B cell (primary cell): ENCODE data around the gene ATG4A. TPM values are rescaled to one million over a fixed set of nuclear protein-coding genes. Genes with fewer than 3 reads are reported as not detected.

Experiments used
- ATAC-seq: fragments of 200-7000 bp; cut with Tn5 transposase; one replicate; pipeline ENCODE4 v1.10.0; 2021; ENCODE audit warnings: low read depth, mild to moderate bottlenecking, moderate number of reproducible peaks, moderate library complexity
- CTCF ChIA-PET: fragments of 350-600 bp; sonication (Branson Sonifier 250); formaldehyde crosslinking; loops from one replicate; lab custom pipeline; 2021; ENCODE audit warnings: antibody characterized with exemption, inconsistent platforms; lab: Charles Lee
- POLR2A ChIA-PET: fragments of 350-600 bp; sonication (Branson Sonifier 250); formaldehyde crosslinking; loops from one replicate; lab custom pipeline; 2021; ENCODE audit warnings: antibody characterized with exemption; lab: Charles Lee
- DNase-seq: peaks from one replicate; pipeline ENCODE4 v3.0.0; 2013
- H2AFZ ChIP-seq: 2 replicates; pipeline ENCODE4 v1.6.1; 2012; ENCODE audit warnings: mild to moderate bottlenecking, low read depth, low read length; ENCODE audit not compliant: insufficient read depth, poor library complexity, severe bottlenecking
- H3K27ac ChIP-seq, 2 donors: 1 replicate in 1 of 2; 2 replicates in 1 of 2; pipeline ENCODE4 v1.5.1; 2012 to 2013; ENCODE audit warnings: low read length in 2 of 2, mild to moderate bottlenecking in 2 of 2, moderate library complexity in 1 of 2
- H3K27me3 ChIP-seq, 4 experiments: fragments of 200-600 bp in 1 of 4; sonication (generic) in 1 of 4; replicated peaks in 1 of 4; 1 replicate in 2 of 4; 2 replicates in 2 of 4; pipeline versions ENCODE4 v1.6.1 to v1.7.0; 2013 to 2016; ENCODE audit warnings: low read length in 3 of 4, mild to moderate bottlenecking in 2 of 4, mixed read lengths in 1 of 4, moderate library complexity in 1 of 4; ENCODE audit not compliant: insufficient read depth in 4 of 4, control insufficient read depth in 3 of 4; ENCODE audit errors: control extremely low read depth in 1 of 4
- H3K36me3 ChIP-seq, 2 experiments: replicated peaks in 1 of 2; 1 replicate in 1 of 2; 2 replicates in 1 of 2; pipeline versions ENCODE4 v1.6.1 to v1.7.1; 2013; ENCODE audit warnings: low read length in 1 of 2; ENCODE audit not compliant: insufficient read depth in 2 of 2, control insufficient read depth in 1 of 2; ENCODE audit errors: control extremely low read depth in 1 of 2, extremely low read depth in 1 of 2
- H3K4me1 ChIP-seq, 2 donors: fragments of 200-600 bp in 1 of 2; sonication (generic) in 1 of 2; 1 replicate in 1 of 2; 2 replicates in 1 of 2; pipeline versions ENCODE4 v1.5.1 to v1.6.1; 2013 to 2017; ENCODE audit warnings: low read length in 2 of 2; ENCODE audit not compliant: control insufficient read depth in 2 of 2, insufficient read depth in 2 of 2
- H3K4me2 ChIP-seq: replicated peaks from 2 replicates; pipeline ENCODE3; 2012; ENCODE audit warnings: mild to moderate bottlenecking, low read depth, low read length; ENCODE audit not compliant: poor library complexity, severe bottlenecking
- H3K4me3 ChIP-seq, 5 experiments: fragments of 200-600 bp in 1 of 5; sonication (generic) in 1 of 5; 1 replicate in 3 of 5; 2 replicates in 2 of 5; pipeline versions ENCODE4 v1.5.1 to v1.7.0; 2011 to 2016; ENCODE audit warnings: low read length in 4 of 5, mild to moderate bottlenecking in 4 of 5, low read depth in 2 of 5, control low read depth in 1 of 5, moderate library complexity in 1 of 5; ENCODE audit not compliant: insufficient read depth in 1 of 5; ENCODE audit errors: control extremely low read depth in 1 of 5, extremely low read depth in 1 of 5
- H3K79me2 ChIP-seq: fragments of 200-600 bp; sonication (generic); one replicate; pipeline ENCODE4 v1.6.0; 2016; ENCODE audit warnings: low read length; ENCODE audit not compliant: control insufficient read depth, insufficient read depth
- H3K9ac ChIP-seq: fragments of 200-600 bp; sonication (generic); 2 replicates; pipeline ENCODE4 v1.6.1; 2017; ENCODE audit warnings: mild to moderate bottlenecking, low read length, moderate library complexity
- H3K9me3 ChIP-seq, 3 donors: one replicate each; pipeline versions ENCODE4 v1.6.1 to v1.7.1; 2013; ENCODE audit warnings: low read length in 2 of 3; ENCODE audit not compliant: control insufficient read depth in 2 of 3, insufficient read depth in 1 of 3; ENCODE audit errors: control extremely low read depth in 1 of 3
- H4K20me1 ChIP-seq: 2 replicates; pipeline ENCODE4 v1.6.0; 2012; ENCODE audit warnings: mild to moderate bottlenecking, low read length; ENCODE audit not compliant: insufficient read depth, control insufficient read depth, poor library complexity, severe bottlenecking
- H3K27ac Mint-ChIP-seq: one replicate; pipeline ENCODE4 v1.8.0; 2021; ENCODE audit warnings: mixed read lengths
- H3K27me3 Mint-ChIP-seq: one replicate; pipeline ENCODE4 v1.8.0; 2021; ENCODE audit warnings: mixed read lengths
- H3K4me1 Mint-ChIP-seq: one replicate; pipeline ENCODE4 v1.8.0; 2021; ENCODE audit warnings: mixed read lengths
- H3K4me3 Mint-ChIP-seq: one replicate; pipeline ENCODE4 v1.8.0; 2021; ENCODE audit warnings: mixed read lengths
- H3K9me3 Mint-ChIP-seq: one replicate; pipeline ENCODE4 v1.8.0; 2022; ENCODE audit warnings: mixed read lengths; ENCODE audit not compliant: insufficient read depth
- EZH2 ChIP-seq: IDR thresholded peaks from 2 replicates; pipeline ENCODE4 v1.6.1; 2012; ENCODE audit warnings: borderline replicate concordance, low read depth, mild to moderate bottlenecking, moderate library complexity, low read length; ENCODE audit not compliant: insufficient read depth, poor library complexity, severe bottlenecking
- whole genome bisulfite sequencing: methylation state at CpG from one replicate; pipeline ENCODE4 v1.1.5; 2013; ENCODE audit warnings: missing lambda C conversion rate; ENCODE audit not compliant: insufficient coverage; 5-methylcytosine and 5-hydroxymethylcytosine counted together
- intact Hi-C: fragments of 100-400 bp; cut with micrococcal nuclease; formaldehyde crosslinking; loops from one replicate; pipeline ENCODE4 v1.10.0; 2022
- polyA plus RNA-seq: library from polyadenylated mRNA; depleted of rRNA; stranded (reverse); fragments of >200 nt; gene quantifications from 2 replicates; pipeline ENCODE4 v1.2.3, GENCODE V29; 2012
- total RNA-seq, 2 donors: library from RNA; stranded (reverse); fragments of 120-200 nt in 1 of 2; gene quantifications; 1 replicate in 1 of 2; 2 replicates in 1 of 2; pipeline versions ENCODE4 v1.2.3 to v1.2.4, GENCODE V29; 2013 to 2022
- TF ChIP-seq, protein P1 (sequence below): fragments of 200-600 bp; IDR thresholded peaks from one replicate; pipeline ENCODE4 v1.8.0; 2022; ENCODE audit warnings: antibody characterized with exemption, mild to moderate bottlenecking

The ATG4A gene
- total and polyA plus RNA-seq, 2 donors (not counting 1 experiment from before 2014, with no cell fraction given), result 6.1 to 11.4 TPM

DNA sequence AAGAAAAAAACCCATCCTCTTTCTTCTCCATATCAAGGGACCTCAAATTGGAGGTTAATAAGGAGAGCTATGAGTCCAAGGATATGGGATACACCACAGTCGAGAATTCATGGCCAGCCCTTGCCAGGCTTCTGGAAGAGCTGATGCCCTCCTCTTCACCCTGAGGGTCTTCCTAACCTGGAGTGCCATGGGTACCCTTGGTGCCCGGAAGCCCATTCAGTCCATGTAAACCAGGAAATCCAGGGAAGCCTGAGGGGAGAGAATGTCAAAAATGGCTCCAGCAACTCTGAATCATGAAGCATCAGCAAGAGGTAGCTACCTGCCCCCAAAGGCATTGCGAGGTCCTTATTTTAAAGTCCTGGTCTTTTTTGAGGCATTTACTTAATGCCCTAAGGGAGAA, 78.2 kb downstream of the ATG4A start:
- WGBS, result 80% methylated on average over 1 of the region's 3 CpGs
- intact Hi-C loops, result no loop called here
- no peaks in the 10 kb centered on the region for H3K4me1 Mint-ChIP-seq
- H3K9ac ChIP-seq, result no peak overlapping the region
- no peaks in the 10 kb centered on the region for H3K4me1 ChIP-seq
- no peaks in the 10 kb centered on the region for H3K9me3 Mint-ChIP-seq
- no peak for ATAC-seq
- H4K20me1 ChIP-seq, result no peaks in the 10 kb centered on the region
- H3K27ac Mint-ChIP-seq, result no peak overlapping the region
- no peak for DNase-seq
- no peaks in the 10 kb centered on the region for H3K36me3 ChIP-seq
- no peak overlapping the region for H3K4me3 Mint-ChIP-seq
- H3K79me2 ChIP-seq, result no peaks in the 10 kb centered on the region
- H2AFZ ChIP-seq, result no peak overlapping the region
- ChIA-PET CTCF (no interaction called here), POLR2A (no interaction called here)
- H3K27ac ChIP-seq, result no peak overlapping the region
- no peak overlapping the region for H3K4me2 ChIP-seq
- TF ChIP-seq, protein P1, sequence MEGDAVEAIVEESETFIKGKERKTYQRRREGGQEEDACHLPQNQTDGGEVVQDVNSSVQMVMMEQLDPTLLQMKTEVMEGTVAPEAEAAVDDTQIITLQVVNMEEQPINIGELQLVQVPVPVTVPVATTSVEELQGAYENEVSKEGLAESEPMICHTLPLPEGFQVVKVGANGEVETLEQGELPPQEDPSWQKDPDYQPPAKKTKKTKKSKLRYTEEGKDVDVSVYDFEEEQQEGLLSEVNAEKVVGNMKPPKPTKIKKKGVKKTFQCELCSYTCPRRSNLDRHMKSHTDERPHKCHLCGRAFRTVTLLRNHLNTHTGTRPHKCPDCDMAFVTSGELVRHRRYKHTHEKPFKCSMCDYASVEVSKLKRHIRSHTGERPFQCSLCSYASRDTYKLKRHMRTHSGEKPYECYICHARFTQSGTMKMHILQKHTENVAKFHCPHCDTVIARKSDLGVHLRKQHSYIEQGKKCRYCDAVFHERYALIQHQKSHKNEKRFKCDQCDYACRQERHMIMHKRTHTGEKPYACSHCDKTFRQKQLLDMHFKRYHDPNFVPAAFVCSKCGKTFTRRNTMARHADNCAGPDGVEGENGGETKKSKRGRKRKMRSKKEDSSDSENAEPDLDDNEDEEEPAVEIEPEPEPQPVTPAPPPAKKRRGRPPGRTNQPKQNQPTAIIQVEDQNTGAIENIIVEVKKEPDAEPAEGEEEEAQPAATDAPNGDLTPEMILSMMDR, result no peak
- TF ChIP-seq EZH2, result no peak
- no peaks in the 10 kb centered on the region for H3K27me3 Mint-ChIP-seq
- H3K9me3 ChIP-seq, result no peaks in the 10 kb centered on the region
- H3K4me3 ChIP-seq, result no peak overlapping the region
- no peaks in the 10 kb centered on the region for H3K27me3 ChIP-seq

GRCh38 chrX:108171671-108172070, 80.1 kb downstream of the ATG4A start:
- H3K4me2 ChIP-seq, result no peak overlapping the region
- H3K27me3 ChIP-seq, result no peaks in the 10 kb centered on the region
- H3K9me3 ChIP-seq, result no peaks in the 10 kb centered on the region
- no peaks in the 10 kb centered on the region for H4K20me1 ChIP-seq
- Mint-ChIP-seq H3K27ac (no peak overlapping the region), H3K9me3 (no peaks in the 10 kb centered on the region), H3K4me3 (no peak overlapping the region), H3K4me1 (no peaks in the 10 kb centered on the region), H3K27me3 (no peaks in the 10 kb centered on the region)
- ChIA-PET POLR2A (no interaction called here), CTCF (no interaction called here)
- no peaks in the 10 kb centered on the region for H3K79me2 ChIP-seq
- DNase-seq, result no peak
- no peaks in the 10 kb centered on the region for H3K36me3 ChIP-seq
- no peak for TF ChIP-seq EZH2
- TF ChIP-seq, protein P1, result no peak
- H3K9ac ChIP-seq, result no peak overlapping the region
- H2AFZ ChIP-seq, result no peak overlapping the region
- H3K27ac ChIP-seq, result no peak overlapping the region
- no peak overlapping the region for H3K4me3 ChIP-seq
- H3K4me1 ChIP-seq, result no peaks in the 10 kb centered on the region
- no peak for ATAC-seq
- WGBS, result 90% methylated on average over 2 of the region's 4 CpGs
- intact Hi-C loops, result no loop called here
